ENCODE measurements around the gene SCAMP2.

The SCAMP2 gene

DNA sequence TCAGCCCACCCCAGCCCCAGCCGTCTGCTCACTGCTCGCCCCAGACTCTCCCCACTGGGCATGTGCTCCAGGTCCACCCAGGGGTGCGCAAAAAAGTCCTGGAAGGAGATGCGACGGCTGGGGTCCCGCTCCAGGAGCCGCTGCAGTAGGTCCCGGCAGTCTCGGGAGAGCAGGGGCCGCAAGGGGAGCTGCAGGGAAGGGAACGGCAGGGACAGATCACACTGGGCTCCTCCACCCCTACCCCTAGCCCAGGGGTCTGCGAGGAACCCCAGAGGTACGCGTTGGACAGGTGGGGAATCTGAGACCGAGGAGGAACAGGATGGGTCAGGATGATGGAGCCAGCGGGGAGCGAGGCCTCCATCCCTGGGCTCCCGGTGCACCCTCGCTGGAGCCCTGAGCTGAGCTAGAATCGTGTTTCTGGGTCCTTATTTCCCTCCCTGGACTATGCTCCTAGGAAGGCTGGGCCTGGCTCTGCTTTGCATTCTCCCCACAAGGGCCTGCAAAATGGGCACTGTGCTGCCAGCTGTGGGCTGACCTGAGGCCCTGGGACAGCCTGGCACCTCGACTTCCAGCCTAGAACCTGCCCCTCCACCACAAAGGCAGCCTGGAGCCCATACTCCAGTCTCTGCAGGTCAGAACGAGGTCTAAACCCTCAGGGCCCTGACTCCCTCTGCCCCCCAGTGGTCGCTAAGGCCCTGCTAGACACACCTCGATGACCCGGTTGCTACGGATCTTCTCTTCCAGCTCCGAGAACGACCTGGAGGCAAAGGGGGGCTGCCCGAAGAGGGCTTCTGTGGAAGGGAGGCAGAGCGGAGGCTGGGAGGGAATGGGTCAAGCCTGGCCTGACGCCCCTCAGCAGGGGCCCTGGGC, 33.4 kb downstream of the SCAMP2 start:
- DNase-seq (ENCODE audit: low read depth in 1 of 2, low spot score in 1 of 2): no peak

DNA sequence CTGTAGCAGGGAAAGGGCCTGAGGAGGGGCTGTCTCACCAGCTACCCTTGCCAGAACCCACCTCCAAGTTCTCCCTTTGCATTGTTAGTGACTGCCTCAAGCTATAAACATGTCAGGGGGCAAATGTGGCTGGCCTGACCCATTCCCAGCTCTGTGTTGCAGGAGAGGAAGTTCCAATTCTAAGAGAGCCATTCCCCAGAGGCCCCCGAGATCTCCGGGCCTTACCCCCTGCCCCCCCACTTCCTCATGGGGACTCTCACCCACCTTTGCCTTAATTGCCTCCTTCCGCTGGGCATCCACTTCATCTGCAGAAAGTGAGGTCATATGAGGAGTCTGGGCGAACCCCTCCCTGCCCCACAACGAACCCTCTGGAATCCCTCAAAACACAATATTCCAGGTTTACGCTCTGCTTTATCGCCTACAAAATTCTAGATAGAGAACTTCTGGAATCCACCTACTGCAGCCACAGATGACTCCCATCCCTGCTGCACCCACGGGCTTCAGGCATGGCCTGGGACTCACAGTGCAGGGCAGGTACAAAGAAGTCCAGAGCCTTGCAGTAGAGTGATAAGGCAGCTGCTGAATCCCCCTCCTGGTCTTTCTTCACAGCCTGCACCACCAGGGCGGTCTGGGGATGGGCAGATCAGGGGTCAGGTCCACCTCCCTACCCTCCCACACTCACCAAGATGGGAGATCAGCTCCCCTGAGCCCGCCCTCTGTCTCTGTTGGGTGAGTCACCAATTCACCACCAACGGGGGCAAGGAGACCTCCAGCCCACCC, 34.2 kb downstream of the SCAMP2 start:
- DNase-seq (ENCODE audit: low read depth in 1 of 2, low spot score in 1 of 2): no peak

DNA sequence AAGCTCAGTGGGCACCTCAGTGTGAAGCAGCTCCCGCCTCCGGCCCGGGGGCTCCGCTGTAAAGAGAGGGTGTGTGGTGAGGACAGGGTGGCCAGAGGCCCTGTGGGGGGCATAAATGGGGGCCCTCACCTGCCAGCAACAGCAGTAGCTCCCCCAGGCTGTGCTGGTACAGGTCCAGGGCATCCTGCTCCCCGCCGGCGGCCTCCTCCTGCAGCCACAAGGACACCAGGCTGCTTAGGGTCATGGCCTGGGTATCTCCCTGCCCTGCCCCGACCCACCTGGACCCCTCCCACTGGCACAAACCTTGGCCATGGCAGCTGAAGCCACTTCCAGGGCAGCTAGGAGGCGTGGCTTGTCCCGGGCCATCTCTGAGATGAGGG, 35.0 kb downstream of the SCAMP2 start:
- DNase-seq (ENCODE audit: low read depth in 1 of 2, low spot score in 1 of 2): no peak

DNA sequence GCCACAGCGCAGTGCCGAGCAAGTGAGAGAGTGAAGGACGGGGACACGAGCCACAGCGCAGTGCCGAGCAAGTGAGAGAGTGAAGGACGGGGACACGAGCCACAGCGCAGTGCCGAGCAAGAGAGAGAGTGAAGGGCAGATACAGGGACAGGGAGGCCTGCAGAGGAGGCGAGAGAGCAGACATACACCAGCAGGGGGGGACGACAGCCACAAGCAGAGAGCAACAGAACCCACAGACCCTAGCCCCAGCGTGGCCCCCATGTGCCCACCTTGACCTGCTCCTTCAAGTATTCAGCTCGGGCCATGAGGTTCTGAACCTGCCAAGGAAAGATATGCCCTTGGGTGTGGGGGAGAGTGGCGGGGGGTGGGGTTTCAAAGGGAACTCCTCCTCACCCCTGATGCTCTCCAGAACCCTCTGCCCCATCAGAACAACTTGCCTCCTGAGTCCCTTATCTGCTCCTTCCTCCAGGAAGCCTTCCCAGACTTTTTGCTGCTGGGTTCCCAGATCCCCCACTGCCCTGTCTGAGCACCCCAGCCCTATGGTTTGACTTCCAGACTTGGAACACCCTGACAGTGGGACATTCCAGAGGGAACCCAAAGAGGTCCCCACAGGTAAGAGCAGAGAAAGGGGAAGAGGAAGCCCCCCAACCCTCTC, 35.6 kb downstream of the SCAMP2 start:
- no peak for DNase-seq (ENCODE audit: low read depth in 1 of 2, low spot score in 1 of 2)

DNA sequence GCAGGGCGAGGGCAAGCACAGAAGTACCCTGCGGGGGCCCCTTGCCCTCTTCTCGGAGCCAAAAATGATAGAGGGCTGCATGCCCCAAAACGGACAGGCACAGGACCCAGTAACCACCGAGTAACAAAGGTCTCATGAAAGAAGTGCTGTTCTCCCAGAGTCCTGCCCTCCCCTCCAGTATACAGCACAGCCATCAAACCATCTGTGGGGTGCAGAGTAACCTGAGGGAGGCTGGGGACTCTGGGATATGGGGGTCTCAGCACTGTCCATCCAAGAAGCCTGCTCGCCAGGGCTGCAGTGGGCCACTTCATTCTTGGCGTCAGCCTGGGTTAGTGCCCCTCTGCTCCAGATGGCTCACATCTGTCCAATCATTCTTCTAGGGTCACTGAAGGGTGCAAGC, 36.3 kb downstream of the SCAMP2 start:
- DNase-seq (ENCODE audit: low read depth in 1 of 2, low spot score in 1 of 2): no peak

DNA sequence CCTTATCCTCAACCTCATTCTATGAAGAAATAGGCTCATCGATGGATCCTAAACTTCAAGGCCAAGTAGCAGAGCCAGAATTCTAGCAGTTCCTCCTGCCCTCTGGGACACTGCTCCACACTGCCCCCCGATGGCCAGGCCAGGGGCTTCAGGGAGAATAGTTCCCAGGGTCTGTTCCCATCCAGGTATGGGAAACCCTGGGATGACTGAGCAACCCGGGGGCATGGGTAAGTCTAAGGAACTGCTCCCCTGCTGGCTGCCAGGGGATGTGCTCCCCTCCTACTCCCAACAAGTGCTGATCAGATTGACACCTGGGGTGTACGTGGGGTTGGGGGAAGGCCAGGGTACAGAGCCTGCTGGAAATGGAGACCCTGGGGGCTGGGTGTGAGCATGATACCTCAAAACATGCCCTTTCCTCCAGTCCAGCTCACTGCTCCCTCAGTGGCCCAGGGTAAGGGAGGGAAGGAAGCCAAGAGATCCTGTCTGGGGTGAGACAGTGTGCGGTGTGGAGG, 37.8 kb downstream of the SCAMP2 start:
- peak in 1 of 2 donors; percentile 29 for DNase-seq (ENCODE audit: low read depth in 1 of 2, low spot score in 1 of 2)

DNA sequence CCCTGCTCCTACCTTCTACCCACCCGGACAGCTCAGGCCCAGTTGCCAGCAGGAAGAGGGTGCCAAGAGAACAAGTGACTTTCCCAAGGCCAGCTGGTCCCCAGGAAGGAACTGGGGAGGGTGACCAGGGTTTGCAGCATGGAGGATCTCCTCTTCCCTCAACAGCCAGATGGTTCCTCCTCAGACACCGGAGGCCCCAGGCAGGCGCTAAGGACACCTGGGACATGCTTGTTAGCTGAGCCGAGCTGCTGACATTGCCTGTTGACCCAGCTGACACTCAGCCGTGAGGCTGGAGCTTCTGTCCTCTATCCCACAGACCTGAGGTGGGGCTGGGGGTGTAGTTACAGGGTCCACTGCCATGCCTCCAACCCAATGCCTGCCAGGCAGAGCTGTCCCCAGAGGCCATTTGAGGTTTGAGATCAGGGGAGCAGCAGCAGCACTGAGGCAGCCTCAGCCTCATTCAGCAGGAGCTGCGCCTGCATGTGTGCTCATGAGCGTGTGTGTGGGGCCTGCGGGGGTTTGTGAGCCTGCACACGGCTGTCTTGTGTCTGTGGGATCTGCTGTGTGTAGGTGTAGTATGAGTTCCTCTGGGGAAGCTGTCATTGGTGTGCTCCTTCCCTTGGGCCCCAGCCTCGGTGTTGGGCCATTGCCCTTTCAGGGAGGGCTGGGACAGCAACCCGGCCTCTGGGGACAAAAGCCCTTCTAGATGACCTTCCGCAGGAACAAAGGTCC, 39.6 kb downstream of the SCAMP2 start:
- DNase-seq (ENCODE audit: low read depth in 1 of 2, low spot score in 1 of 2): no peak

DNA sequence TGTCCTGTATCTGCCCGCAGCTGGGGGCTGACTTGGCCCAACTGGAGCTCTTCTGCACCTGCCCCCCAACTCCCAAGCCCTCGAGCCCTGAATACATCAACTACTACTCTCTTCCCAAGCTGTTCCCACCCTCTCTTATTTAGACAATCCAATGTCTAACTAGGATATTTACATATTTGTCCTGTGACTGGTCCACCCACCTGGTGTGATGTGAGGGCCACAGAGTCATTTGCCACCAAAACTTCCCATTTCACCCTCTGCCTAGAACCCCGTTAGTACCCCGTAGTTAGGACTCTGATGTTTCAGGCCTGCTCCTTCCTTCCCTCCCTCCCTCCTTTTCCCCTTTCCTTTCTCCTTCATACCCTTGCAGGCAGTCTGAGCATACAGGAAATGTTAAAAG, 40.3 kb downstream of the SCAMP2 start:
- no peak for DNase-seq (ENCODE audit: low read depth in 1 of 2, low spot score in 1 of 2)

DNA sequence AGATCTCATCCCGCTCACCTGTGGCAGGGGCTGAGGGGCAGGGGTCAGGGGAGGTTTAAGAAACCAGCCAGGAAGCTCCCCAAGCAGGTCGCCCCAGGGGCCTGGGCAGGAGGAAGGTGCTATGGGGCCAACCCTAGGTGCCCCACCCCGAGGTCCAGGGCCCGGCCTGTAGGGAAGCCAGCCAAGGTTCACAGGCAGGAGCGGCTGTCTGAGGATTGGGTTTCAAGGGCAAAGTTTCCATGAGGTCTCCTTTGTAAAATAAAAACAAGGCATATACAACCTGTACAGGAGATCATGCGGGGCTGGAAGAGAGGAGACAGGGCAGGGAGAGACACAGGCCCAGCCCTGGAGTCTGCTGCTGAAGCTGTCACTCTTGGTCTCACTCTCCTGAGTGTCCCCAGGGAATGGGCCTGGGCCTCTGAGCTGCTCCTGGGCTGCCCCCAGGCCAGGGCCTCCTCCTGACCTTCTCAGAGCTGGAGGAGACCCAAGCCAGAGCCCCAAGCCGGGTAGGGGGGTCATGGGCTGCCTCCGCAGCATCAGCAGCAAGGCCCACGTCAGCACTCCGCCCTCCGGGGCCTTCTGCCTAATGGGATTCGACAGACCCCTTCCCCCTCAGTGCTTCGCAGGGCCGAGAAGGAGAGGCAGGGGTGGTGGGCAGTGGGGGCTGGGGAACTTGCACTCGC, 41.2 kb downstream of the SCAMP2 start:
- no peak for DNase-seq (ENCODE audit: low read depth in 1 of 2, low spot score in 1 of 2)

DNA sequence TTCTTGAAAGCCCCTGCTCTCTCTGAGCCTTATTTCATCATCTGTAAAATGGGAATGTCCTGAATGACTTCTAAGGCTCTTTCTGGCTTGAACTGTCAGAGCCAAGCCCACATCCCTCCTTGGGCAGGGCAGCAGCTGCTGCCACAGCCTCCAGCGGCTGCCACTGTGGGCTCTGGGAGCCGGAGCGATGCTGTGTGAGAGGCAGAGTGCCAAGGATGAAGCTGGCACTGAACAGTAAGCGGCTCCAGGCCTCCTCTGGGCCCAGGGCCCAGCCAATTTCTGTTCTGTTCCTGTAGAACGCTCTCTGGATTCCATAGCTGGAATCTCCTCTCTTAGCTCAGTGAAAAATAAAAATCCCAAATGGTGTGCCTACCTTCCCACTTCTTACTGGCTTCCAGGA, 42.3 kb downstream of the SCAMP2 start:
- no peak for DNase-seq (ENCODE audit: low read depth in 1 of 2, low spot score in 1 of 2)

DNA sequence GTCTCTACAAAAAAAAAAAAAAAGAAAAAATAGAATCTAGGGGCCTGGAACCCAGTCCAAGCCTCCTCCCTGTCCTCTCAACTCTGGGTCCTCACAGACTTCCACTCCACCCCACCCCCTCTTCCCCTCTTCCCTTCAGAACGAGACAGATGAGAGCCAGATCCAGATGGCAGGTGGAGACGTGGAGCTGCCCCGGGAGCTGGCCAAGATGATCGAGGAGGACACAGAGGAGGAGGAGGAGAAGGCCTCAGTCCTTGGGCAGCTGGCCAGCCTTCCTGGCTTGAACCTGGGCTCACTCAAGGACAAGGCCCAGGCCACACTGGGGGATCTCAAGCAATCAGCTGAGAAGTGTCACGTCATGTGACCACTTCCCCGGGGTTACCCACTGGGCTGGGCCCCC, 43.2 kb downstream of the SCAMP2 start:
- DNase-seq (ENCODE audit: low read depth in 1 of 2, low spot score in 1 of 2): no peak

DNA sequence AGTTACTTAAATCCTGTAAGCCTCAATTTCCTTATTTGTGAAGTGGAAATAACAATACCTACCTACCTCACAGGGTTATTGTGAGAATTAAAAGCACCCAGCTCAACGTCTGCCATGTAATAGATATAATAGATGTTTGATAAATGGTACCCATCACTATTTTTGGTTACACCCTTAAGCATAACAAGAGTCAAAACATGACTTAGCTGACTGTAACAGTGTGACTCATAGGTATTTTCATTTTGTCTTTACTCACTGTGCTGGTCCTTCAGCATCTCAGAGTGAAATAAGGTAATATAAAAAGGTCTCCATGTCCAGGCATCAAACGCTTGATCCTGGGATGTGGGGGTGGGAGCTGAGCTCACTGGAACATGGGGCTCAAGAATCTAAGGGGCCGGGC, 43.7 kb downstream of the SCAMP2 start:
- DNase-seq (ENCODE audit: low read depth in 1 of 2, low spot score in 1 of 2): no peak

DNA sequence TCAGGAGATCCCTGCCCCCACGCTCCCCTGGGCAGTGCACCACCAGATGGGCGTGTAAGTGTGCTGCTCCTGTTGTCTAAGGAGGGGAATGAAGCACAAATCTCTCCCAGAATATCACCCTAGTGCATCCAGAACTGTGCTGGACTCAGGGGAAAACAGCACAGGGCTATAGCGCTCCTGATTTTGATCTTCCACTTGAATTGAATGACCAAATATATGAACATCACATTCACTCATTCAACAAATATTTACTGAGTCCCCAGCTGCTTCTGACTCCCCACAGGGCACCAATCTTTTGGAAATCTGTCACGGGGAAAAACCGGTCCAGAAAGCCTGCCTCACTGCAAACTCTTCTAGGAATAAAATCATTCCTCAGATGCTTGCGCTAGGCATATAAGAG, 44.3 kb downstream of the SCAMP2 start:
- DNase-seq (ENCODE audit: low read depth in 1 of 2, low spot score in 1 of 2): no peak

DNA sequence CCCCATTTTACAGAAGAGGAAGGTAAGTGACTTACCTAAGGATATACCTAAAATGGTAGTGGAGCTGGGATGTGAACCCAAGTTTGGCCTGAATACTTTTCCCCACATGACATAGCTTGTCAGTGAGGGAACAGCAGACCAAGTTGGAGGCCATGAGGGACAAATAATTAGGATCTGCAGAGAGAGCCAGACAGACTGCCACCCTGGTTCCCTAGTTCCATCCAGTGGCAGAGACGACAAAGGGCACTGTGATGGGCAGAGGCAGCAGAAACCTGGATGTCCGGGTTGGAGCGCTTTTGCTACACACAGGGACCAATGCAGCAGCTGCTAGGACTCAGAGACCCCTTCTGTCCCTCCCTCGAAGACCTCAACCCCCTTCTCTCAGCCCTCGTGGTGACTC, 45.6 kb downstream of the SCAMP2 start:
- no peak for DNase-seq (ENCODE audit: low read depth in 1 of 2, low spot score in 1 of 2)

DNA sequence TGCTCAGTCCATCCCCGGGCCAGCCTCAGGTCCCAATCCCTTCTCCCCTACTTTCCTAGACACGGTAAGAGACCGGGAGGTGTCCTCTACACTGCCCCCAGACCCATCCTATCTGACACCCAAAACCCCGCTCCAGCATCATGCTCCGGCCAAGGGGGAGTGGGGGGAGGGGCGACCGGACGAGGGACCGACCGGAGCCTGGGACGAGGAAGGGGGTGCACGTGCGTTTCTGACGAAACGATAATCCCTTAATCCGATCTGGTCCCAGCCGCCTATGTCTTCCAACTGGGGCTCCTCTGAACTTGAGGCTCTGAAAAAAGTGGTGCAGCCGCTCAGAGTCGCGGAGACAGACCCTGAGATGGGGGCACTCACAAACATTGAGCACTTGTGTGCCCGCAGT, 46.2 kb downstream of the SCAMP2 start:
- DNase-seq (ENCODE audit: low read depth in 1 of 2, low spot score in 1 of 2): no peak

DNA sequence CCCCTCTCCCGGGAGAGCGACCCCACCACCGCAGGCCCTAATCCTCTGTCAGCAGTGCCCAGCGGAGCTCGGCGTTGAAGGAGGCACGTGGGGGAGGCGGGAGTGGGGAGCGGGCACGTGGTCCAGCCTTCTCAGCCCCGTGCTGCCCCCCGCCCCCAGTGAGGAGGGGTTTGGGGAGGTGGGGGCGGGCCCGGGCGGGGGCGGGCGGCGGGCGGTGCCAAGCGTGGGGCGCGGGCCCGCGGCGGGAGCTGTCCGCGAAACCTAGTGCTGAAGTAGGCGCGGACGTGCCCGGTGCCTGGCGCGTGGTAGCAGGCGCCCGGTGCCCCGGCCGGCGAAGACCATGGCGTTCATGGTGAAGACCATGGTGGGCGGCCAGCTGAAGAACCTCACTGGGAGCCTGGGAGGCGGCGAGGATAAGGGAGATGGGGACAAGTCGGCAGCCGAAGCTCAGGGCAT, 46.8 kb downstream of the SCAMP2 start, which contains the start of gene CPLX3:
Gene CPLX3 (plus strand): TSS at position 264 of the 456 bp plus-strand sequence. CDS start 77 bp downstream, at position 341.
- no peak for DNase-seq (ENCODE audit: low read depth in 1 of 2, low spot score in 1 of 2)

DNA sequence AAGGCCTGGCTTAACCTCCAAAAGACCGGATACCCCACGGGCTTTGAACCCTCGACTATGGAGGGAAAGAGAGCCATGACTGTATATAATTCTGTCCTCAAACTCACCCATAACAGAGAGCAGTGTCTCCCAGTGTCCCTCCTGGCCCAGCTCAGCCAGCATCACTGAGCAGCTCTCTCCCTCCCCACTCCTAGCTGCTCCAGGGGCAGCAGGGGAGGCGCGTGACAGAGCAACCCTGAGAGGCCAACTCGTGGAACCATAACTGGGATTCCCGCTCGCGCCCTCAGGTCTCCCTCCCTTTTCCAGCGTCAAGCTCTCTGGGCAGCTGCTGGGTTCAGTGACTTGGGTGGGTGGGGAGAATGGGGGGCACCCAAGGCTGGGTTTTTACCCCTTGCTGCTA, 47.3 kb downstream of the SCAMP2 start:
- DNase-seq (ENCODE audit: low read depth in 1 of 2, low spot score in 1 of 2): no peak

DNA sequence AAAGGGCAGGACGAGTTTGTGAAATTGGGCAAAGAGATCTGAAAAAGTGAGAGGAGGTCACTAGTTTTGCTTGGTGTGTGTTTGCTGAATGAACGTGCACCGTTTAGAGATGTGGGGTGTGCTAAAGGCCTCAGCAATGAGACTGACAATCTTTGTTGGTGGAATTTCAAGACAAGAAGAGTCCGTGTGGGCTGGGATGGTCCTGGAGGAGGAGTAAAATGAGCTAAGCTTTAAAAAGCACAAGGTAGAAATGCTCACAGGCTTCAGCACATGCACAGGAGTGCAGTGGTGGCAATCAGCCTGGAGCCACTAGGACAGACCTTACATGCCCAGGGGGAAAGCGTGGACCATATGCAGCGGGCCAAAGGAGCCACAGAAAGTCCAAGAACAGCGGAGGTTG, 48.2 kb downstream of the SCAMP2 start:
- no peak for DNase-seq (ENCODE audit: low read depth in 1 of 2, low spot score in 1 of 2)

DNA sequence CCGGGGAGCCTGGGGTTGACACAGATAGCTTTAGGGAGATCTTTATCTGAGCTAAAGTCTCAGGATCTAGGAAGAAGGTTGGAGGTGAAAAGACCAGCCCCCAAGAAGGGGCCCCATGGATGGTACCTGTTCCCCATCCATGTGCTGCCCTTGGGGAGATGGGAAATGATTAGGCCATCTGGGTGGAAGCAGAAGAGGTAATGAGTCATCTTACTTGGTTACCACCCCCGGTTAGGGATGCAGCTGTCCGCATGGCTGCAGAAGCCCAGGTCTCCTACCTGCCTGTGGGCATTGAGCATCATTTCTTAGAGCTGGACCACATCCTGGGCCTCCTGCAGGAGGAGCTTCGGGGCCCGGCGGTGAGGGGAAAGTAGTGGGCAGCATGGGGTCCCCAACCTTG, 49.8 kb downstream of the SCAMP2 start:
- DNase-seq (ENCODE audit: low read depth in 1 of 2, low spot score in 1 of 2): no peak

DNA sequence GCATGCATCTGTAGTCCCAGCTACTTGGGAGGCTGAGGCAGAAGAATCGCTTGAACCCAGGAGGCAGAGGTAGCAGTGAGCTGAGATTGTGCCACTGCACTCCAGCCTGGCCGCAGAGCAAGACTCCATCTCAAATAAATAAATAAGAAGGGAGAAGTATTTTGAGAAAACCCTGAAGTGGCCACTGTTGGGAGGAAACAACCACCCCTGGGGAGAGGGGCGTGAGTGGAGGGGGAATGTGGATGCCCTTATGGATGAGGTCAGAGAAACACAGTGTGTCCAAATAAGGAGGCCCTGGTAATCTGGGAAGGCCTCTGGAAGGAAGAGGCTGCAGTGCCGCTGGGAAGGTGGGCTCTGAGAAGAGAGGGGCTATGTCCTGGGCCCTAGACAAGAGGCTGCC, 50.9 kb downstream of the SCAMP2 start:
- no peak for DNase-seq (ENCODE audit: low read depth in 1 of 2, low spot score in 1 of 2)

All from activated CD4-positive, alpha-beta T cell treated with anti-CD3 and anti-CD28 coated beads, Interleukin-2, amount 50 U/mL, for 24 hours (primary cell).